ENCODE results near the gene CAPN2.

Gene CAPN2

GRCh38 chr1:223747838-223748335 is 35.5 kb downstream of the CAPN2 start:
- TF ChIP-seq, protein P1, sequence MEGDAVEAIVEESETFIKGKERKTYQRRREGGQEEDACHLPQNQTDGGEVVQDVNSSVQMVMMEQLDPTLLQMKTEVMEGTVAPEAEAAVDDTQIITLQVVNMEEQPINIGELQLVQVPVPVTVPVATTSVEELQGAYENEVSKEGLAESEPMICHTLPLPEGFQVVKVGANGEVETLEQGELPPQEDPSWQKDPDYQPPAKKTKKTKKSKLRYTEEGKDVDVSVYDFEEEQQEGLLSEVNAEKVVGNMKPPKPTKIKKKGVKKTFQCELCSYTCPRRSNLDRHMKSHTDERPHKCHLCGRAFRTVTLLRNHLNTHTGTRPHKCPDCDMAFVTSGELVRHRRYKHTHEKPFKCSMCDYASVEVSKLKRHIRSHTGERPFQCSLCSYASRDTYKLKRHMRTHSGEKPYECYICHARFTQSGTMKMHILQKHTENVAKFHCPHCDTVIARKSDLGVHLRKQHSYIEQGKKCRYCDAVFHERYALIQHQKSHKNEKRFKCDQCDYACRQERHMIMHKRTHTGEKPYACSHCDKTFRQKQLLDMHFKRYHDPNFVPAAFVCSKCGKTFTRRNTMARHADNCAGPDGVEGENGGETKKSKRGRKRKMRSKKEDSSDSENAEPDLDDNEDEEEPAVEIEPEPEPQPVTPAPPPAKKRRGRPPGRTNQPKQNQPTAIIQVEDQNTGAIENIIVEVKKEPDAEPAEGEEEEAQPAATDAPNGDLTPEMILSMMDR (IDR thresholded peaks at IDR 0.05; ENCODE audit: low read depth, low read length) = no peak
- peaks cover 7% of the 10 kb centered on the region for H3K36me3 ChIP-seq
- no peak overlapping the region for H3K4me3 ChIP-seq (ENCODE audit: low read depth, low read length)
- DNase-seq = no peak
- no peaks in the 10 kb centered on the region for H3K27me3 ChIP-seq
- no peaks in the 10 kb centered on the region; the same call in 1 of the 2 replicates for H3K4me1 ChIP-seq
- H3K9me3 ChIP-seq = no peaks in the 10 kb centered on the region

DNA sequence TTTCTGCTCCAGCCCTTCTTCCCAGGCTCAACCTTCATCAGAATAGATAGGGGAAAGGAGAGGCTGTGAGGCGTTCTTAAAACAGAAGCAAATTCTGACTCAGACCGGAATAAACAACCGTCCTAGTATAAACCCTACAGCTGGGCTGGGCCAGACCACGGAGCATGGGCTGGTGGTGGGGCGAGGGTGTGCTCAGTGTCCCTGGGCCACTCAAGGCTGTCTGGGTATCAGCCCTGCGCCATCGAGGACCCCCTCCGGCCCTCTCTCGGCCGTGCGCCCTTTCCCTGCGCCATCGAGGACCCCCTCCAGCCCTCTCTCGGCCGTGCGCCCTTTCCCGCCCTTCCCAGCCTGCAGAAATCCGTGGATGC is 36.0 kb downstream of the CAPN2 start:
- H3K4me3 ChIP-seq (ENCODE audit: low read depth, low read length) = peak overlapping the region; percentile 70
- H3K9me3 ChIP-seq = no peaks in the 10 kb centered on the region
- peaks cover 7% of the 10 kb centered on the region for H3K36me3 ChIP-seq
- DNase-seq = no peak
- H3K4me1 ChIP-seq = no peaks in the 10 kb centered on the region; the same call in 1 of the 2 replicates
- no peaks in the 10 kb centered on the region for H3K27me3 ChIP-seq
- TF ChIP-seq, protein P1 (IDR thresholded peaks at IDR 0.05; ENCODE audit: low read depth, low read length) = no peak

DNA sequence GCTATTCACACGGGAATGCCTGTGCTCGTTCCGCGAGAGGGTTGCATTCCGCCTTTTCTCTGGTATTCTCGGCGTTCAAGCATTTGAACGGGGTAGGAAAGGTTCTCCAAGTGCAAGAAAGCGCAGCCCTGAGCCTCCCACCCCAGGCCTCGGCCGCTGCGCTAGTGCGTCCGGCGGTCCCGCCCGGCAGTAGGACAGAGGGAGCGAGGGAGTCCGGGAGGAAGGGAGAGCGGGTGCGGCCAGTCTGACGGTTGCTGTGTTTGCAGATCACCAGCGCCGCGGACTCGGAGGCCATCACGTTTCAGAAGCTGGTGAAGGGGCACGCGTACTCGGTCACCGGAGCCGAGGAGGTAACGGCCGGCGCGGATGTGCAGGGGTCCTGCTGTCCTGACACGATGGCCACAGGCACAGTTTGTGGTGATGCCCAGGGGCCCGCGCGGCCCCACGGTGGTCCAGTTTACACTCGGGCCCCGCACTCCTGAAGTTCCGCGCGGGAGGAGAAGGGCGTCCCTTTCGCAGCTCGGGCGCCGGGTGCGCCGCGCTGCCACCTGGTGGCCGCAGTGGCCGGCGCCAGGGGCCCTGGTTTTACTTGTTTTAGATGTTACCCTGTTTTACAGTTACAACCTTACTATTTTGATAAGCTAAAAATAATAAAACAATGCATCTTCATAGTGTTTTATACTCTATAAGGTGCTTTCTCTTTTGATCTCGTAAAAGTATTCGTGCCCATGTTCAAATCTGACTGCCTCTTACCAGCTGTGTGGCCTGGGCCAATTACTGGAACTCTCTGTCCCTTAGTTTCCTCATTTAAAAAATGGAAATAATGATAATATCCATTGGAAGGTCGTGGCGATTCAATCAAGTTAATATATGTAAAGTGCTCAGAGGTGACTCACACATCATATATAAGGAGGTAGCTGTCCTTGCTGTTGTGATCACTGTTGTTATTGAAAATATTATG is 36.7 kb downstream of the CAPN2 start:
- no peaks in the 10 kb centered on the region; the same call in 1 of the 2 replicates for H3K4me1 ChIP-seq
- peak; percentile 65 for DNase-seq
- H3K27me3 ChIP-seq = no peaks in the 10 kb centered on the region
- peaks cover 7% of the 10 kb centered on the region for H3K36me3 ChIP-seq
- TF ChIP-seq, protein P1 (IDR thresholded peaks at IDR 0.05; ENCODE audit: low read depth, low read length) = peak; percentile 95
- peak overlapping the region; percentile 70 for H3K4me3 ChIP-seq (ENCODE audit: low read depth, low read length)
- H3K9me3 ChIP-seq = no peaks in the 10 kb centered on the region

DNA sequence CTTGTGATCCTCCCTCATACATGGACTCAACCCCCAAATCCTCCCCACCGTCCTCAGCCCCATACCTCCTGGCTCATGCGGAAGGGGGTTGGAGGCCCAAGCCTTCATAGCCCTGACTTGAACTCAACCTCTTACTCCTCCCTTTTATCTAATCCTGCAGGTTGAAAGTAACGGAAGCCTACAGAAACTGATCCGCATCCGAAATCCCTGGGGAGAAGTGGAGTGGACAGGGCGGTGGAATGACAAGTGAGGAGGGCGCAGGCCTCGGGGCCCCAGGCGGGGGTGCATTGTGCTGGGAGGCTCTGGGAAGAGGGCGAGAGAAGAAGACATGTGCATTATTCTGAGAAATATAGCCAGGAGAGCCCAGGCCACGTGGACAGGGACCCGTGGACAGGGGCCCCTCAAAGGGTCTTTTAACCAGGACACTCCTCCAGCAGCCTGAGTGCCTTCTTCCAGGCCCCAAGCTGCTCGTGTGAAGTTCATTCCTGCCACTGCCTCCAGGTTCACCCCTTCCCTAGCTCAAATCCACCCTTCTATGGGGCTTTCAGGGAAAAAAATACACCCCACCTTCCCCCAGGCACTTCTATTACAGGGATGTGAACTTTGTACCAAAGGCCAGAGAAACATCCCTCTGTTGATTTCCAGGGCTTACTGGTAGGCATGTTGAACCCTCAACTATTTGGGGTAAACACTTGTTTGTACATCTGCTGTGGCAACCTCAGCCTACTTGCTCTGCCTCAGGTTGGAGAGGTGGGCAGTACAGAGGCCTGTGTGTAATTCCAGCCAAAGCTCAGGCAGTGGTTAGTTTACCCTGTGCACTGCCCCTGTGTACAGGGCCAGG is 38.6 kb downstream of the CAPN2 start:
- peaks cover 4% of the 10 kb centered on the region for H3K36me3 ChIP-seq
- H3K27me3 ChIP-seq = no peaks in the 10 kb centered on the region
- H3K4me3 ChIP-seq (ENCODE audit: low read depth, low read length) = no peak overlapping the region
- no peaks in the 10 kb centered on the region; the same call in 1 of the 2 replicates for H3K4me1 ChIP-seq
- no peak for DNase-seq
- H3K9me3 ChIP-seq = no peaks in the 10 kb centered on the region
- TF ChIP-seq, protein P1 (IDR thresholded peaks at IDR 0.05; ENCODE audit: low read depth, low read length) = no peak

DNA sequence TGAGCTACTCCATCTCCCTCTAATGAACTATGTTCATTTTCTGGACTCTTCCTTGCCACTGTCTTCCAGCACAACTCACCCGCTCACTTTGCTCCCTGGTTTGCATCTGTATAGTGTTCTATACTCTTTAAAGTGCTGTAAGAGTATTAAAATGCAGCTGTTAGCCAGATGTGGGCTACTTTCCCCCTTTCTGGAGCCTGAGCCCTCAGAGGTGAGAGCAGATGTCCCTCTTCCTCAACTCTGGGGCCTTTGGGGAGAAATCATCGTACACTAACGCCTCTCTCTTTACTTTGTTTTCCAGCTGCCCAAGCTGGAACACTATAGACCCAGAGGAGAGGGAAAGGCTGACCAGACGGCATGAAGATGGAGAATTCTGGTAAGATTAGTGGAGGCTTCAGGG is 39.4 kb downstream of the CAPN2 start:
- Histone ChIP-seq H3K36me3 (peaks cover 4% of the 10 kb centered on the region), H3K27me3 (no peaks in the 10 kb centered on the region), H3K4me3 (ENCODE audit: low read depth, low read length) (no peak overlapping the region), H3K4me1 (no peaks in the 10 kb centered on the region; the same call in 1 of the 2 replicates), H3K9me3 (no peaks in the 10 kb centered on the region)
- no peak for DNase-seq
- TF ChIP-seq, protein P1 (IDR thresholded peaks at IDR 0.05; ENCODE audit: low read depth, low read length) = no peak
